WTC11 (cell line): Measurements from ENCODE around the gene RHBDL2. TPM values are rescaled to one million over a fixed set of nuclear protein-coding genes. Genes with fewer than 3 reads are reported as not detected.

Experiments
- ATAC-seq: fragments of 200-7000 bp; cut with Tn5 transposase; 2 replicates; pipeline ENCODE4 v1.10.0; 2021; ENCODE audit warnings: mild to moderate bottlenecking, moderate library complexity
- CTCF ChIA-PET: fragments of 300-600 bp; sonication (Branson Sonifier 250); formaldehyde crosslinking; loops from one replicate; lab custom pipeline; 2021; ENCODE audit warnings: antibody characterized with exemption; lab: Charles Lee
- POLR2A ChIA-PET: fragments of 350-600 bp; sonication (Branson Sonifier 250); formaldehyde crosslinking; loops from one replicate; lab custom pipeline; 2021; ENCODE audit warnings: antibody characterized with exemption; lab: Charles Lee
- DNase-seq: peaks from one replicate; pipeline ENCODE4 v3.0.0; 2021; ENCODE audit warnings: low spot score
- H3K27ac Mint-ChIP-seq: 2 replicates; pipeline ENCODE4 v1.8.0; 2021; ENCODE audit warnings: mixed read lengths
- H3K27me3 Mint-ChIP-seq: 2 replicates; pipeline ENCODE4 v1.8.0; 2021; ENCODE audit warnings: low read depth, mild to moderate bottlenecking, moderate library complexity, mixed read lengths
- H3K36me3 Mint-ChIP-seq: 2 replicates; pipeline ENCODE4 v1.8.0; 2021; ENCODE audit warnings: mixed read lengths
- H3K4me1 Mint-ChIP-seq: 2 replicates; pipeline ENCODE4 v1.8.0; 2022; ENCODE audit warnings: mixed read lengths
- H3K4me3 Mint-ChIP-seq: 2 replicates; pipeline ENCODE4 v1.8.0; 2021; ENCODE audit warnings: mild to moderate bottlenecking, moderate library complexity, mixed read lengths
- H3K9me3 Mint-ChIP-seq: 2 replicates; pipeline ENCODE4 v1.8.0; 2021; ENCODE audit warnings: mixed read lengths
- CREB1 ChIP-seq: sonication (generic); formaldehyde crosslinking; IDR thresholded peaks from 2 replicates; pipeline ENCODE4 v1.8.0; 2023; ENCODE audit warnings: mild to moderate bottlenecking, missing genetic modification reagents
- ESRRA ChIP-seq: sonication (generic); formaldehyde crosslinking; IDR thresholded peaks from 2 replicates; pipeline ENCODE4 v1.8.1; 2022; ENCODE audit warnings: mild to moderate bottlenecking, missing genetic modification reagents, borderline replicate concordance
- FOXP1 ChIP-seq: sonication (generic); formaldehyde crosslinking; IDR thresholded peaks from 2 replicates; pipeline ENCODE4 v1.8.0; 2022; ENCODE audit warnings: missing genetic modification reagents, mild to moderate bottlenecking, moderate library complexity, borderline replicate concordance
- GTF2I ChIP-seq: fragments of 250-450 bp; sonication (Bioruptor Pico); conservative IDR thresholded peaks from 2 replicates; pipeline ENCODE4 v1.4.0; 2021; ENCODE audit warnings: mild to moderate bottlenecking
- JUN ChIP-seq: sonication (generic); formaldehyde crosslinking; IDR thresholded peaks from 2 replicates; pipeline ENCODE4 v1.8.0; 2023; ENCODE audit warnings: mild to moderate bottlenecking, missing genetic modification reagents
- SMAD4 ChIP-seq: sonication (generic); formaldehyde crosslinking; IDR thresholded peaks from 2 replicates; pipeline ENCODE4 v1.8.0; 2022; ENCODE audit warnings: mild to moderate bottlenecking, missing genetic modification reagents
- TEAD4 ChIP-seq: sonication (generic); formaldehyde crosslinking; IDR thresholded peaks from 2 replicates; pipeline ENCODE4 v1.8.0; 2022; ENCODE audit warnings: mild to moderate bottlenecking, missing genetic modification reagents
- ZNF263 ChIP-seq: sonication (generic); formaldehyde crosslinking; IDR thresholded peaks from 2 replicates; pipeline ENCODE4 v1.8.1; 2022; ENCODE audit warnings: low read depth, mild to moderate bottlenecking, moderate library complexity, missing genetic modification reagents
- ZNF396 ChIP-seq: fragments of 250-450 bp; sonication (Bioruptor Pico); IDR thresholded peaks from 2 replicates; pipeline ENCODE4 v1.8.0; 2021; ENCODE audit warnings: mild to moderate bottlenecking, moderate library complexity, borderline replicate concordance
- ZNF671 ChIP-seq: fragments of 250-450 bp; sonication (Bioruptor Pico); IDR thresholded peaks from 2 replicates; pipeline ENCODE4 v1.8.0; 2021; ENCODE audit warnings: mild to moderate bottlenecking
- total RNA-seq: library from RNA; stranded (reverse); gene quantifications from 3 replicates; pipeline ENCODE4 v1.2.3, GENCODE V29; 2021
- TF ChIP-seq, protein P1 (sequence below): sonication (generic); formaldehyde crosslinking; IDR thresholded peaks from 2 replicates; pipeline ENCODE4 v1.8.0; 2022; ENCODE audit warnings: mild to moderate bottlenecking, missing genetic modification reagents
- TF ChIP-seq, protein P2 (sequence below): fragments of 250-450 bp; sonication (Bioruptor Pico); IDR thresholded peaks from 2 replicates; pipeline ENCODE4 v1.9.0; 2021; ENCODE audit warnings: moderate library complexity, mild to moderate bottlenecking, inconsistent platforms, borderline replicate concordance
- TF ChIP-seq, protein P3 (sequence below): fragments of 250-450 bp; sonication (Bioruptor Pico); IDR thresholded peaks from 2 replicates; pipeline ENCODE4 v1.9.0; 2021; ENCODE audit warnings: mild to moderate bottlenecking
- TF ChIP-seq, protein P4 (sequence below): sonication (generic); formaldehyde crosslinking; IDR thresholded peaks from 2 replicates; pipeline ENCODE4 v1.8.1; 2022; ENCODE audit warnings: mild to moderate bottlenecking, missing genetic modification reagents, moderate library complexity, borderline replicate concordance
- TF ChIP-seq, protein P5 (sequence below): fragments of 250-450 bp; sonication (Bioruptor Pico); IDR thresholded peaks from 2 replicates; pipeline ENCODE4 v1.9.0; 2021; ENCODE audit warnings: mild to moderate bottlenecking, borderline replicate concordance
- TF ChIP-seq, protein P6 (sequence below): sonication (generic); formaldehyde crosslinking; IDR thresholded peaks from 2 replicates; pipeline ENCODE4 v1.8.1; 2022; ENCODE audit warnings: low read depth, missing genetic modification reagents, borderline replicate concordance
- TF ChIP-seq, protein P7 (sequence below): sonication (generic); formaldehyde crosslinking; IDR thresholded peaks from 2 replicates; pipeline ENCODE4 v1.8.1; 2023; ENCODE audit warnings: mild to moderate bottlenecking, missing genetic modification reagents, moderate library complexity
- TF ChIP-seq, protein P8 (sequence below): sonication (generic); formaldehyde crosslinking; IDR thresholded peaks from 2 replicates; pipeline ENCODE4 v1.8.1; 2022; ENCODE audit warnings: low read depth, mild to moderate bottlenecking, moderate library complexity, missing genetic modification reagents, borderline replicate concordance

Gene RHBDL2
- total RNA-seq, 1 experiment from 2014 or later, result 0.26 TPM

DNA sequence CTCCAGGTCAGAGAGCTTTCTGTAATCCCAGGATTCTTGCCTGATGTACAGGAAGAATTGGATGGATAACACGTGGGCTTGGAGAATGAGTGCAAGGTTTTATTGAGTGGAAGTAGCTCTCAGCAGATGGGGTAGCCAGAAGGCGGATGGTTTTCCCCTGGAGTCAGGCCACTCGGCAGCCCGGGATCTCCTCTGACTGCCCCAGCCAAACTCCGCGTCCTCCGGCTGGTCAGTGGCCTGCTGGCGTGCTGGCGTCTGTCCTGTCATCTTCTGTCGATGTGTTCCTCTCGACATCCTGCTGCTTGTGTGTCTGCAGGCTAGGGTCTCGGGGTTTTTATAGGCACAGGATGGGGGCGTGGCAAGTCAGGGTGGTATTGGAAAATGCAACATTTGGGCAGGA lies 32.8 kb downstream of the RHBDL2 start (continued):
- TF ChIP-seq, protein P1, sequence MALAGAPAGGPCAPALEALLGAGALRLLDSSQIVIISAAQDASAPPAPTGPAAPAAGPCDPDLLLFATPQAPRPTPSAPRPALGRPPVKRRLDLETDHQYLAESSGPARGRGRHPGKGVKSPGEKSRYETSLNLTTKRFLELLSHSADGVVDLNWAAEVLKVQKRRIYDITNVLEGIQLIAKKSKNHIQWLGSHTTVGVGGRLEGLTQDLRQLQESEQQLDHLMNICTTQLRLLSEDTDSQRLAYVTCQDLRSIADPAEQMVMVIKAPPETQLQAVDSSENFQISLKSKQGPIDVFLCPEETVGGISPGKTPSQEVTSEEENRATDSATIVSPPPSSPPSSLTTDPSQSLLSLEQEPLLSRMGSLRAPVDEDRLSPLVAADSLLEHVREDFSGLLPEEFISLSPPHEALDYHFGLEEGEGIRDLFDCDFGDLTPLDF (CRISPR knock-in tag), result no peak
- TF ChIP-seq, protein P2, sequence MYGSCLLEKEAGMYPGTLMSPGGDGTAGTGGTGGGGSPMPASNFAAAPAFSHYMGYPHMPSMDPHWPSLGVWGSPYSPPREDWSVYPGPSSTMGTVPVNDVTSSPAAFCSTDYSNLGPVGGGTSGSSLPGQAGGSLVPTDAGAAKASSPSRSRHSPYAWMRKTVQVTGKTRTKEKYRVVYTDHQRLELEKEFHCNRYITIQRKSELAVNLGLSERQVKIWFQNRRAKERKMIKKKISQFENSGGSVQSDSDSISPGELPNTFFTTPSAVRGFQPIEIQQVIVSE (CRISPR knock-in tag), result no peak
- TF ChIP-seq, protein P3, sequence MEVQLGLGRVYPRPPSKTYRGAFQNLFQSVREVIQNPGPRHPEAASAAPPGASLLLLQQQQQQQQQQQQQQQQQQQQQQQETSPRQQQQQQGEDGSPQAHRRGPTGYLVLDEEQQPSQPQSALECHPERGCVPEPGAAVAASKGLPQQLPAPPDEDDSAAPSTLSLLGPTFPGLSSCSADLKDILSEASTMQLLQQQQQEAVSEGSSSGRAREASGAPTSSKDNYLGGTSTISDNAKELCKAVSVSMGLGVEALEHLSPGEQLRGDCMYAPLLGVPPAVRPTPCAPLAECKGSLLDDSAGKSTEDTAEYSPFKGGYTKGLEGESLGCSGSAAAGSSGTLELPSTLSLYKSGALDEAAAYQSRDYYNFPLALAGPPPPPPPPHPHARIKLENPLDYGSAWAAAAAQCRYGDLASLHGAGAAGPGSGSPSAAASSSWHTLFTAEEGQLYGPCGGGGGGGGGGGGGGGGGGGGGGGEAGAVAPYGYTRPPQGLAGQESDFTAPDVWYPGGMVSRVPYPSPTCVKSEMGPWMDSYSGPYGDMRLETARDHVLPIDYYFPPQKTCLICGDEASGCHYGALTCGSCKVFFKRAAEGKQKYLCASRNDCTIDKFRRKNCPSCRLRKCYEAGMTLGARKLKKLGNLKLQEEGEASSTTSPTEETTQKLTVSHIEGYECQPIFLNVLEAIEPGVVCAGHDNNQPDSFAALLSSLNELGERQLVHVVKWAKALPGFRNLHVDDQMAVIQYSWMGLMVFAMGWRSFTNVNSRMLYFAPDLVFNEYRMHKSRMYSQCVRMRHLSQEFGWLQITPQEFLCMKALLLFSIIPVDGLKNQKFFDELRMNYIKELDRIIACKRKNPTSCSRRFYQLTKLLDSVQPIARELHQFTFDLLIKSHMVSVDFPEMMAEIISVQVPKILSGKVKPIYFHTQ, result no peak
- no peak for TF ChIP-seq SMAD4 (CRISPR knock-in tag)
- no peak for TF ChIP-seq FOXP1 (CRISPR knock-in tag)

DNA sequence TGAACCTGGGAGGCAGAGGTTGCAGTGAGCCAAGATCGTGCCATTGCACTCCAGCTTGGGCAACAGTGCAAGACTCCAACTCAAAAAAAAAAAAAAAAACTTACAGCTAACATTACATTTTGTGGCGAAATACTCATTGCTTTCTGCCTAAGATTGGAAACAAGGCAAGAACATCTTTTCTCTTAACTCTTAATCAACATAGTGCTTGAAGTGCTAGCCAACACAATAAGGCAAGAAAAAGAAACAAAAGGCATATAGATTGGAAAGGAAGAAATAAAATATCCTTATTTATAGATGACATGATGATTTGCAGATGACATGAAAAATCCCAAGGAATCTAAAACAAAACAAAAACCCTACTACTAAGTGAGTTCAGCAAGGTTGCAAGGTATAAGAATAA lies 35.6 kb downstream of the RHBDL2 start:
- Mint-ChIP-seq H3K27ac (no peak overlapping the region), H3K36me3 (peaks cover 8% of the 10 kb centered on the region), H3K27me3 (peaks cover 4% of the 10 kb centered on the region), H3K9me3 (peaks cover 15% of the 10 kb centered on the region), H3K4me3 (no peak overlapping the region), H3K4me1 (no peaks in the 10 kb centered on the region)
- TF ChIP-seq ESRRA (CRISPR knock-in tag), result no peak
- TF ChIP-seq ZNF263 (CRISPR knock-in tag), result no peak
- TF ChIP-seq, protein P4, sequence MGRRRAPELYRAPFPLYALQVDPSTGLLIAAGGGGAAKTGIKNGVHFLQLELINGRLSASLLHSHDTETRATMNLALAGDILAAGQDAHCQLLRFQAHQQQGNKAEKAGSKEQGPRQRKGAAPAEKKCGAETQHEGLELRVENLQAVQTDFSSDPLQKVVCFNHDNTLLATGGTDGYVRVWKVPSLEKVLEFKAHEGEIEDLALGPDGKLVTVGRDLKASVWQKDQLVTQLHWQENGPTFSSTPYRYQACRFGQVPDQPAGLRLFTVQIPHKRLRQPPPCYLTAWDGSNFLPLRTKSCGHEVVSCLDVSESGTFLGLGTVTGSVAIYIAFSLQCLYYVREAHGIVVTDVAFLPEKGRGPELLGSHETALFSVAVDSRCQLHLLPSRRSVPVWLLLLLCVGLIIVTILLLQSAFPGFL (CRISPR knock-in tag), result no peak
- TF ChIP-seq GTF2I, result 0 out of 2 replicates have a peak, but pooled peaks have one; percentile 9
- POLR2A ChIA-PET, result no interaction called here
- CTCF ChIA-PET, result no interaction called here
- ATAC-seq, result no peak
- DNase-seq, result no peak

DNA sequence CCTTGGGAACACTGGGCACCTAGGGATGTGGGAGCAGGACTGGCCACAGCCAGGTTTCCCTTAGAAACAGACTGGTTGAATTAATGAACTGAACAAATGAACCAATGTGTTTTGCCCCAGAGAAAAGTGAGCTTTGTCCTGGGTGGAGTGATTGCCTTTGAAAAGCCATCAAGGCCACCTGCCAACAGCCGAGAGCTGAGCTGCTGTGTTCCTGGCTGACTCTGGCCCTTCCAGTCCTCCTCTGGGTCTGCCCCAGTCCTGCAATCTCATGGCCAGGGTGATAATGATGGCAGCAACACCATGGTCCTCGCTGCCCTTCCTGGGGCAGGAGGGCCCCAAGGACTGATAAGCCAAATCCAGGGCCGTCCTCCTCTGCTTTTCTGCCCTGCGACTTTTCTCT lies 42.1 kb downstream of the RHBDL2 start:
- no peak for ATAC-seq
- Mint-ChIP-seq H3K27me3 (no peaks in the 10 kb centered on the region), H3K4me3 (no peak overlapping the region), H3K27ac (no peak overlapping the region), H3K36me3 (no peaks in the 10 kb centered on the region), H3K9me3 (no peaks in the 10 kb centered on the region), H3K4me1 (no peaks in the 10 kb centered on the region)
- no peak for DNase-seq
- ChIA-PET POLR2A (no interaction called here), CTCF (no interaction called here)
- TF ChIP-seq, protein P5, sequence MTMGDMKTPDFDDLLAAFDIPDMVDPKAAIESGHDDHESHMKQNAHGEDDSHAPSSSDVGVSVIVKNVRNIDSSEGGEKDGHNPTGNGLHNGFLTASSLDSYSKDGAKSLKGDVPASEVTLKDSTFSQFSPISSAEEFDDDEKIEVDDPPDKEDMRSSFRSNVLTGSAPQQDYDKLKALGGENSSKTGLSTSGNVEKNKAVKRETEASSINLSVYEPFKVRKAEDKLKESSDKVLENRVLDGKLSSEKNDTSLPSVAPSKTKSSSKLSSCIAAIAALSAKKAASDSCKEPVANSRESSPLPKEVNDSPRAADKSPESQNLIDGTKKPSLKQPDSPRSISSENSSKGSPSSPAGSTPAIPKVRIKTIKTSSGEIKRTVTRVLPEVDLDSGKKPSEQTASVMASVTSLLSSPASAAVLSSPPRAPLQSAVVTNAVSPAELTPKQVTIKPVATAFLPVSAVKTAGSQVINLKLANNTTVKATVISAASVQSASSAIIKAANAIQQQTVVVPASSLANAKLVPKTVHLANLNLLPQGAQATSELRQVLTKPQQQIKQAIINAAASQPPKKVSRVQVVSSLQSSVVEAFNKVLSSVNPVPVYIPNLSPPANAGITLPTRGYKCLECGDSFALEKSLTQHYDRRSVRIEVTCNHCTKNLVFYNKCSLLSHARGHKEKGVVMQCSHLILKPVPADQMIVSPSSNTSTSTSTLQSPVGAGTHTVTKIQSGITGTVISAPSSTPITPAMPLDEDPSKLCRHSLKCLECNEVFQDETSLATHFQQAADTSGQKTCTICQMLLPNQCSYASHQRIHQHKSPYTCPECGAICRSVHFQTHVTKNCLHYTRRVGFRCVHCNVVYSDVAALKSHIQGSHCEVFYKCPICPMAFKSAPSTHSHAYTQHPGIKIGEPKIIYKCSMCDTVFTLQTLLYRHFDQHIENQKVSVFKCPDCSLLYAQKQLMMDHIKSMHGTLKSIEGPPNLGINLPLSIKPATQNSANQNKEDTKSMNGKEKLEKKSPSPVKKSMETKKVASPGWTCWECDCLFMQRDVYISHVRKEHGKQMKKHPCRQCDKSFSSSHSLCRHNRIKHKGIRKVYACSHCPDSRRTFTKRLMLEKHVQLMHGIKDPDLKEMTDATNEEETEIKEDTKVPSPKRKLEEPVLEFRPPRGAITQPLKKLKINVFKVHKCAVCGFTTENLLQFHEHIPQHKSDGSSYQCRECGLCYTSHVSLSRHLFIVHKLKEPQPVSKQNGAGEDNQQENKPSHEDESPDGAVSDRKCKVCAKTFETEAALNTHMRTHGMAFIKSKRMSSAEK (CRISPR knock-in tag), result no peak
- no peak for TF ChIP-seq CREB1 (CRISPR knock-in tag)
- TF ChIP-seq TEAD4 (CRISPR knock-in tag), result no peak
- TF ChIP-seq, protein P6, sequence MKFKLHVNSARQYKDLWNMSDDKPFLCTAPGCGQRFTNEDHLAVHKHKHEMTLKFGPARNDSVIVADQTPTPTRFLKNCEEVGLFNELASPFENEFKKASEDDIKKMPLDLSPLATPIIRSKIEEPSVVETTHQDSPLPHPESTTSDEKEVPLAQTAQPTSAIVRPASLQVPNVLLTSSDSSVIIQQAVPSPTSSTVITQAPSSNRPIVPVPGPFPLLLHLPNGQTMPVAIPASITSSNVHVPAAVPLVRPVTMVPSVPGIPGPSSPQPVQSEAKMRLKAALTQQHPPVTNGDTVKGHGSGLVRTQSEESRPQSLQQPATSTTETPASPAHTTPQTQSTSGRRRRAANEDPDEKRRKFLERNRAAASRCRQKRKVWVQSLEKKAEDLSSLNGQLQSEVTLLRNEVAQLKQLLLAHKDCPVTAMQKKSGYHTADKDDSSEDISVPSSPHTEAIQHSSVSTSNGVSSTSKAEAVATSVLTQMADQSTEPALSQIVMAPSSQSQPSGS (CRISPR knock-in tag), result no peak
- no peak for TF ChIP-seq ZNF671 (CRISPR knock-in tag)
- no peak for TF ChIP-seq ZNF396 (CRISPR knock-in tag)
- TF ChIP-seq, protein P7, sequence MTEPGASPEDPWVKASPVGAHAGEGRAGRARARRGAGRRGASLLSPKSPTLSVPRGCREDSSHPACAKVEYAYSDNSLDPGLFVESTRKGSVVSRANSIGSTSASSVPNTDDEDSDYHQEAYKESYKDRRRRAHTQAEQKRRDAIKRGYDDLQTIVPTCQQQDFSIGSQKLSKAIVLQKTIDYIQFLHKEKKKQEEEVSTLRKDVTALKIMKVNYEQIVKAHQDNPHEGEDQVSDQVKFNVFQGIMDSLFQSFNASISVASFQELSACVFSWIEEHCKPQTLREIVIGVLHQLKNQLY (CRISPR knock-in tag), result no peak
- TF ChIP-seq, protein P2 (CRISPR knock-in tag), result no peak
- TF ChIP-seq, protein P8, sequence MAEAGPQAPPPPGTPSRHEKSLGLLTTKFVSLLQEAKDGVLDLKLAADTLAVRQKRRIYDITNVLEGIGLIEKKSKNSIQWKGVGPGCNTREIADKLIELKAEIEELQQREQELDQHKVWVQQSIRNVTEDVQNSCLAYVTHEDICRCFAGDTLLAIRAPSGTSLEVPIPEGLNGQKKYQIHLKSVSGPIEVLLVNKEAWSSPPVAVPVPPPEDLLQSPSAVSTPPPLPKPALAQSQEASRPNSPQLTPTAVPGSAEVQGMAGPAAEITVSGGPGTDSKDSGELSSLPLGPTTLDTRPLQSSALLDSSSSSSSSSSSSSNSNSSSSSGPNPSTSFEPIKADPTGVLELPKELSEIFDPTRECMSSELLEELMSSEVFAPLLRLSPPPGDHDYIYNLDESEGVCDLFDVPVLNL, result no peak
- TF ChIP-seq ESRRA (CRISPR knock-in tag), result no peak
- no peak for TF ChIP-seq JUN (CRISPR knock-in tag)
